ENCODE data around the gene PRDM15.

DNA sequence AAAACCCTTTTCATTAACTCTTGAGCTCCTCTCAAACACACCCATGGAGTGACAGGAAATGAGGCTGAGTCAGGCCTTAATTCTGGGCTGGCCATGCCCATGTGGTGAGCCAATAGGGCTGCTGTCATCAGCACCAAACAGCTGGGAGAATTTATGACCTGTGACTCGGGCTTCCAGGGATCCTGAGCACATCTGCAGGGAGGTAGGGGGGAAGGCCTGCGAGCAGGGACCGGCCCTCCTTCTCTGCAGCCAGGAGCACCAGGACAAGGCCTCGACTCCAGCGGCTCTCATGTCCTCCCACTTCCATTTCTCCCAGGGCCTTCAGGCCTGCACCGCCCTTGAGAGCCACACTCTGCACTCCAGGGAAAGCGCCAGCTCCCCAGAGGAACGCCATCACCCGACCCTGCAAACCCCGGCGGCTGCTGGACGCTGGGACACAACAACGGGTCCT lies 126.9 kb downstream of the PRDM15 start:
- TF ChIP-seq, protein P1, sequence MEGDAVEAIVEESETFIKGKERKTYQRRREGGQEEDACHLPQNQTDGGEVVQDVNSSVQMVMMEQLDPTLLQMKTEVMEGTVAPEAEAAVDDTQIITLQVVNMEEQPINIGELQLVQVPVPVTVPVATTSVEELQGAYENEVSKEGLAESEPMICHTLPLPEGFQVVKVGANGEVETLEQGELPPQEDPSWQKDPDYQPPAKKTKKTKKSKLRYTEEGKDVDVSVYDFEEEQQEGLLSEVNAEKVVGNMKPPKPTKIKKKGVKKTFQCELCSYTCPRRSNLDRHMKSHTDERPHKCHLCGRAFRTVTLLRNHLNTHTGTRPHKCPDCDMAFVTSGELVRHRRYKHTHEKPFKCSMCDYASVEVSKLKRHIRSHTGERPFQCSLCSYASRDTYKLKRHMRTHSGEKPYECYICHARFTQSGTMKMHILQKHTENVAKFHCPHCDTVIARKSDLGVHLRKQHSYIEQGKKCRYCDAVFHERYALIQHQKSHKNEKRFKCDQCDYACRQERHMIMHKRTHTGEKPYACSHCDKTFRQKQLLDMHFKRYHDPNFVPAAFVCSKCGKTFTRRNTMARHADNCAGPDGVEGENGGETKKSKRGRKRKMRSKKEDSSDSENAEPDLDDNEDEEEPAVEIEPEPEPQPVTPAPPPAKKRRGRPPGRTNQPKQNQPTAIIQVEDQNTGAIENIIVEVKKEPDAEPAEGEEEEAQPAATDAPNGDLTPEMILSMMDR (optimal IDR thresholded peaks at IDR 0.05 in 1 of 3, IDR thresholded peaks at IDR 0.05 in 1 of 3, conservative IDR thresholded peaks at IDR 0.05 in 1 of 3; ENCODE audit: extremely low read depth in 1 of 3, insufficient read depth in 2 of 3, low read length in 3 of 3), result no peak
- no peak for TF ChIP-seq EZH2 (IDR thresholded peaks at IDR 0.05; ENCODE audit: low read length)
